DMS79 (cell line): ENCODE data around the gene C20orf144.

Experiments
- DNase-seq: peaks from one replicate; lab custom pipeline; 2025; lab: John Stamatoyannopoulos, UW

C20orf144 gene

DNA sequence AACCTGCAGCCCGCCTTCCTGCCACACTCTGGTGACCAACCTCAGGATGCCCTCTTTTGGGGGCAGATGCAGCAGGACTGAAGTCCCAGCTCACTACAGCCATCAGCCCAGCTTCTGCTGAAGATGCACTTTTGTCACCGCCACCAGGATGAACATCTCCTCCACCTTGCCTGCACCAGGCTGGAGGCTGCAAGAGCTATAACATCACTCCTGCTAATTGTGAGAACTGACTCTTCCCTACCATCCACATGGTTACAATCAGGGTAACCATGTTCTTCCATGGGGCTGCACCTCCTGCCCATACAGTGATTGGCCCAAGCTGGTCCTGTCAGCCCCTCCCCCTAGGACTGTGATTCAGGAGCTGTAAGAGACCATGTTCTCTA, 2.6 kb downstream of the C20orf144 start:
- no peak for DNase-seq

DNA sequence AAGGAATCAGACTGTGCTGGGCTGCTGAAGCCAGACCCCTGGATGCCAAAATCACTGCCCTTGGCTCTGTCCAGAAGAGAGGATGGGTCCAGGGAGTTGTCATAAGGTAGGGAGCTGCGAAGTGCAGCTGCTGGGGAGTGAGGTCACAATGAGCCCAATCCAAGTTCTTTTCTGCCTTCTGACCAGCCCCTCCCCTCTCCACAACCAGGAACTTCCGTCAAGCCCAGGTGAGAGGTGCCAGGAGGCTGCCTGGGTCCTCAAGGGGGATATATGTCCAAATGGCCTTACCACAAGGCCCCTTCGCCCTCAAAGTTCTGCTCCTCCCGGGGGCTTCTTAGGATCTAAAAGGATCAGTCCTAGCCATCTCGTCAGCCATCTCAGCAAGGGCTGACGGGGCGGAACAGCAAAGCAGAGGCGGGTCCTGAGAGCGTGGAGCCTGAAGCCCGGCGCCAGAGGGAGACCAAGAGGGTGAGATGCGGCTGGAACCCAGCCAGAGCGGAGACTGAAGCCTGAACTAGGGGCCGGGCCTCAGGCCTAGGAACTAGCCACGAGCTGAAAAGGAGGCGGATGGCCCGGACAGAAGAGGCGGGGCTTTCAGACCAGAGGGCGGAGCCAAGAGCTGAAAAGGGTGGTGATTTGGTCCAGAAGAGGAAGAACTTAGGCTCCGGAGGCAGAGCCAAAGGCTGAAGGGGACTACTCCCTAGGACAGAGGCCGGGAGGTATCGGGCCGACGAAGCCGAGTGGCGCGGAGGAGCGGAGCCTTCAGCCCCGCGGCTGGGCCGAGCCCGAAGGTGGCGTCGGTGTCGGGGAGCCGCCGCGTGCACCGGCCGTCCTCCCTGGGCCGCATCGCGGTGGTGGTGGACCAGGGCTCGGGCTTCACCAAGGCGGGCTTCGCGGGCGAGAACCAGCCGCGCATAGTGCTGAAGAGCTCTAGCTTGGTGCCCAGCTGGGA, 4.4 kb downstream of the C20orf144 start, which contains the start of gene ACTL10:
TSS of gene ACTL10 (plus strand) at position 651 of the 952 bp plus-strand sequence. CDS start 555 bp downstream, outside the sequence.
- peak; percentile 94 for DNase-seq

DNA sequence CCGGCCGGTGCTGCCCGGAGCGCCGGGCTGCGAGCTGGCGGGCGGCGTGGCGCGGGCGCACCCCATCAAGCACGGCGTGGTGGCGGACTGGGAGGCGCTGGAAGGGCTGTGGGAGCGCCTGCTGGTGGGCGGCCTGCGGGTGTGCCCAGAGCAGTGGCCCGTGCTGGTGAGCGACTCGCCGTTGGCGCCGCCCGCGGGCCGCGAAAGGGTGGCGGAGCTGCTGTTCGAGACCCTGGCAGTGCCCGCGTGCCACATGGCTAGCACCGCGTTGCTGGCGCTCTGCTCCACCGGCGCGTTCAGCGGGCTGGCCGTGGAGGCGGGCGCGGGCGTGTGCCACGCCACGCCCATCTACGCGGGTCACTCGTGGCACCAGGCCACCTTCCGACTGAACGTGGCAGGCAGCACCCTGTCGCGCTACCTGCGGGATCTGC, 5.1 kb downstream of the C20orf144 start:
- DNase-seq = no peak

DNA sequence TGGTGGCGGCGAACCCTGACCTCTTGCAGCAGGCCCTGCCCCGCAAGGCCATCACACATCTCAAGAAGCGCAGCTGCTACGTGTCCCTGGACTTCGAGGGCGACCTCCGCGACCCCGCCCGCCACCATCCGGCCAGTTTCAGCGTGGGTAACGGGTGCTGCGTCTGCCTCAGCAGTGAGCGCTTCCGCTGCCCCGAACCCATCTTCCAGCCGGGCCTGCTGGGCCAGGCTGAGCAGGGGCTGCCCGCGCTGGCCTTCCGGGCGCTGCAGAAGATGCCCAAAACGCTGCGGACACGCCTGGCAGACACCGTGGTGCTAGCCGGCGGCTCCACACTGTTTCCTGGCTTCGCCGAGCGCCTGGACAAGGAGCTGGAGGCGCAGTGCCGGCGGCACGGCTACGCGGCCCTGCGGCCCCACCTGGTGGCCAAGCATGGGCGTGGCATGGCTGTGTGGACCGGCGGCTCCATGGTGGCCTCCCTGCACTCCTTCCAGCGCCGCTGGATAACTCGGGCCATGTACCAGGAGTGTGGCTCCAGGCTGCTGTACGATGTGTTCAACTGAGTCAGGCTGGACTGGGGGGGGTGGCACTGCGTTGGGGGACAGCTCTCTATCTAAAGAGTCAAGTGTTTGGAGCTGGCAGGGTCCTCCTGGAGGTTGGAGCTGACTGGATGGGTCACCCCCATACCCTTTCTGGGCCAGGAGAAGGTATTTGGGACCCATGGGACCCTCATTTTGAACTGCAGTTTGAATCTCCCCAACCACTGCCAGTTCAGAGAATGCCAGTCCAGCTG, 5.7 kb downstream of the C20orf144 start:
- DNase-seq = peak; percentile 21

DNA sequence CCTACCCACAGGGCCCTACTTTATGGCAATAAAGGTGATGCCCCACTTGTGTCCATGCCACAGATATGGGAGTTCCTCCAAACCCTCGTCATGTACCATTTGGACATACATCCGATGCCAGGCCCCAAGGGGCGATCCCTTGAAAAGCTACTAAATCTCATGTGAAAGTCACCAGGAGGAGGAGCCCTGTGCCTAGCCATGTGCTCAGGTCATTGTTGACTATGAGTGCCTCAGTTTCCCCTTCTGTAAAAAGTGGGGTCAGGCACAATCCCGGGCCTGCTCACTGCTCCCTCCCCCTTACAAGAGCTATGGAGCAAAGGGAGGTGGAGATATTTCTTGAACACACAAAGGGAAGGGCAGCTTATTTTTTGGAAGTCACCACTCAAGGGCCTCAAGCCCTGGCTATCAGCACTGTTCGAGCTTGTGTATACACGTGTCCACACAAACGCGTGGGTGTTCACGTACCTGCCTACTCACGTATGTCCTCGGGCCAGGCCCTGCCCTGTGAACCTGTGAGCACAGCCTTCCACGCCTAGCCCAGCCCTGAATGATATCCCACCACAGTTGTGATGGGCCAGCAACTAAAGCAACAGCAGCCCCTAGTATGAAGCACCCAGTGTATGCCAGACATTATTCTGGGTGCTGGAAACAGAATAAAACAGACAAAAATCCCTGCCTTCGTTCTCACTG, 6.5 kb downstream of the C20orf144 start:
- no peak for DNase-seq

DNA sequence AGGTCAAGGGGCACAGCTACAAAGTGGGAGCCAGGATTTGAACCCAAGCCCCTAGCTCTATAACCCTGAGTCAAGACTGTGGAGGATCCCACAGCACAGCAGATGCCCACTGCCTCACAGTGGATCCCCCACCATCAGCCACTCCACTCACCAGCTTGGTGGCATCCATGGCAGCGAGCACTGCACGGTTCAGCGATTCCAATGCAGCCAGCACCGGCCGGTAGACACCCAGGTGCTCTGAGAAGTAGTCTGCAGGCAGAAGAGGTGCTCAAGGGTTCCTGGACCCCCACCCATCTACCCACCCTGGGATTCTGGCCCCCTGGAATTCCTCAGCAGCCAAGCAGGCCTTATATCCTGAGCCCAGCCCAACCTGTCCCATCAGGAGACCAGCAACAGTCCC, 7.1 kb downstream of the C20orf144 start:
- no peak for DNase-seq

DNA sequence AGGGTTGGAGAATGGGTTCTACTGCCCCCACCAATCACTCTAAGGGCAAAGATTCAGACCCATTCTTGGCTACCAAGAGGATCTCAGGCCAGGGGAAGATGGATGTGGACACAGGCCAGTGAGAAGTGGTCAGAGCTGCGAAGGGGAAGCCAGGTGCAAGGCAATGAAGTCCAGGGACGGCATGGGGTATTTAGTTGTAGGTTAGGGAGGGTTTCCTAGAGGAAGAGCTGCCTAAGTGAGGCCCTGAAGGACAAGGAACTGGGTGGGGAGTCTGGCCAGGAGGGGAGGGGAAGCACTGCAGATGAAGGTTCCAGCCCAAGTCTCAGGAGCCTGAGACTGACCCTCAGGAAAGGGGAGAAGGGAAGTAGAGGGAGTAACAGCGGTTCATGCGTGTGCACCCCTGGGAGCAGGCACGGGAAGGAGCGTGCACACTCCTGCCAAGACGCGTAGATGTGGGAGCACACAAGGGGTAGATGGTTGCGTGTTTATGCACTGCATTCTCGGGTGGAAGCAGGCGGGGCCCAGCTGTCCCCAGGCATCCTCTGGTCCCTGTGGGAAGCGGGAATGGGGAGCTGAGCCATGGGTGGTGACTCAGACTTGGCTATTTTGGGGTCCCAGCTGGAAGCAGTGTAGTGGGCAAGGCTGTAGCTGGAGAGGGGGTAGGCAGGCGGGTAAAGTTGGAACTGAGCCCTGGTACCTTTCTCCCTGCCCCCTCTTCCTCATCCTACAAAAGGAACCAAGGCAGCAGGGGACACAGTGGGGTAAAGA, 7.9 kb downstream of the C20orf144 start:
- DNase-seq = no peak

DNA sequence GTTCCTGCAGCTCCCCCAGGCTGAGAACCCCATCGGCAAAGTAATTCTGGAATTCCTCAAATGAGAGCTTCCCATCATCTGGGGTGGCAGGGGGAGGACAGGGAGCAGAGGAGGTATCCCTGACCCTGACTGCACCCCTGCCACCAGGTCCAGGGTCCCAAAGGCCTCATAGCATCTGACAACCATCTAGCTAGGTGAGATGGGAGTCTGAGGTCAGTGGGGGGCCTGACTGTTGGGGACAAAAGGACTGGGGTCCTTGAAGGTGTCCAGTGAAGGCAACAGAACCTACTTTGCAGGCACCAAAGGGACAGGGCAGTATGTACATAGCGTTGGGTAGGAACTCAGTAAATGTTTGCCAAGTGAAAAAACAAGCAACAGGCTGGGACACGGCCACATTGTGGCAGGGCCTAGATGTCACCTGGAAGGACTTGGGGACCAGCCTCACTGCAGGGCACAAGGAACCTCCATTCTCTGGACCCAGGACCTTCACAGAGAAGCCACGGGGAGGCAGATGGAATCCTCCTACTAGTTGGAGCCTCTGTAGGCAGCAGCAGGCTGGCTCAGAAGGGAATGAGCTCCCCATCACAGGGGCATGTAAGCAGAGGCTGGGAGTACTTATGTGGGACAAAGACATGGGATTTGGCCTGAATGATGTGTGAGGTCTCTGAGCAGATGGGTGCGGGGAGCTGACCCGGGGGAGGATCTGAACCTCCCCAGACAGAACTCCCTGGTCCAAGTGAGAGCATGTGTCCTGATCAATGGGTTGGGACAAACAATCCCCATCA, 8.8 kb downstream of the C20orf144 start:
- DNase-seq = no peak

DNA sequence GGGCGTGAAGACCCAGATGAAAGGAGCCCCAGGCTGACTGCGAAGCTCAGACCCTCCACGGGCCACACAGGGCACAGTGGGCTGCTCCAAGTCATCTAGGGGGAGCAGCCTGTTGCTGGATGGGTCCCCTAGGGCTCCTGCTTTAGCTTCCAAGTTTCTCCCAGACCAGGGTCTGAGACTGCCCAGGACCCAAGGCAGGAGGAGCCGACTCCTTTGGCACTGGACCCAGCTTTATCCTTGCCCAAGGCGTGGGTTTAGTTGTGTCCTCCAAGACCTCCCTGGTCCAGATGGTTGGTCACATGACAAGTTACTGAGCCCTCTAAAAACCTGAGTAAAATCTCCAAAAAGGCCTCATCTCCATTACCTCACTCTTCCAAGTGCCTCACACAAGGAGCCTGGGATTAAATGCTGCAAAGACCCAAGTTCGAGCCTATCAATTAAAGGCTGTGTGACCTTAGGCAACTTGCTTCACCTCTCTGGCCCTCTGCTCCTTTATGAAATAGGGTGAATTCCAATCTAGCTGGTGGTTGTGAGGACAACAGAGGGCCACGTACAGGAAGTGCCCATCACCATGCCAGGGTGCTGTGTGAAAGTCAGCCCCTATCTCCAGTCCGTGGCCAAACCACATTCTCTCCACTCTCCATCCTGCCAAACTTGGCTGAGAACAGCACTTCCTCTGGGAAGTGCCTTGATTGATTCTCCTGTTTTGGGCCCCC, 9.6 kb downstream of the C20orf144 start:
- DNase-seq = no peak

DNA sequence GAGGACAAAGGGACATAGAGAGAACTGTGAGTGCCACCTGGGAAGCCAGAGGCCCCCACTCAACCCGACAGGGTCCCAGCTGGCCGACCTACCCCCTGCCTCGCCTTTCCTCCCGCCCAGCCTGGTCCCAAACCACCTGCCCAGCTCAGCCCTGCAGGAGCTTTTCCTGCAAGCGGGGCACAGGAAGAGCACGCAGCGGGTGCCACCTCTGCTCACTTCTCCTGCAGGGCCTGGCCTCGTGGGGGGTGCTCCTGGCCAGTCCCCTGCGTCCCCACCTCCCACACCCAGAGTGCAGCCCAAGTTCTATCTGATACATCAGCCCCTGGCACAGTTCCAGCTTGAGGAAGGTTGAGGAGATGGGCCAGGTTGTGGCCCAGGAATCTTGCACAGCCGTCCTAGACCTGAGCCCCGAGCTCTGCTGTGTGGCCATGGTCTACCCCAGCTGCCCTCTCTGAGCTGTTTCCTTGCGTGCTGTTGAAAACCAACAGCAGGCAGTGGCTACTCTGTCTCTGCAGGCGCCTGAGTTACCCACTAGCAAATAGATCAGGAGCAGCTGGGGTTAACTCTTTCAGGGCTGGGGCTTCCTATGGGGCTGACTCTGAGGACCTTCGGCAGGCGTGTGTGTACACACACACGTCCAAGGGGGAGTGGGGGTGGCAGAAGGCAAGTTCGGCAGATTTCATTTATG, 10.4 kb downstream of the C20orf144 start:
- DNase-seq = no peak

DNA sequence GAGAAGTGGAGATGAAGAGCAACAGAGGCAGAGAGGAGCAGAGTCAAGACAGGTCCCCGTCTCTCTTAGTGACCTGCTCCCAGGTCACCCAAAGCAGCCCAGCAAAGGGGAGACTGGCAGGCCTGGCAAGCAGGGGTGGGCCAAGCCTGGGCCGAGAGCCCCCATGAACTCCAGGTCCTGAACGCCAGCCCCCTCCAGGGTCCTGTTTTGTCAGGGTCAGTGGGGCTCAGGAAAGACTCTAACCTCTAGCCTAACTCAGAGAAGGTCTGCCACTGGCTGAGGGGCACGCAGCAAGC, 10.9 kb downstream of the C20orf144 start:
- no peak for DNase-seq

DNA sequence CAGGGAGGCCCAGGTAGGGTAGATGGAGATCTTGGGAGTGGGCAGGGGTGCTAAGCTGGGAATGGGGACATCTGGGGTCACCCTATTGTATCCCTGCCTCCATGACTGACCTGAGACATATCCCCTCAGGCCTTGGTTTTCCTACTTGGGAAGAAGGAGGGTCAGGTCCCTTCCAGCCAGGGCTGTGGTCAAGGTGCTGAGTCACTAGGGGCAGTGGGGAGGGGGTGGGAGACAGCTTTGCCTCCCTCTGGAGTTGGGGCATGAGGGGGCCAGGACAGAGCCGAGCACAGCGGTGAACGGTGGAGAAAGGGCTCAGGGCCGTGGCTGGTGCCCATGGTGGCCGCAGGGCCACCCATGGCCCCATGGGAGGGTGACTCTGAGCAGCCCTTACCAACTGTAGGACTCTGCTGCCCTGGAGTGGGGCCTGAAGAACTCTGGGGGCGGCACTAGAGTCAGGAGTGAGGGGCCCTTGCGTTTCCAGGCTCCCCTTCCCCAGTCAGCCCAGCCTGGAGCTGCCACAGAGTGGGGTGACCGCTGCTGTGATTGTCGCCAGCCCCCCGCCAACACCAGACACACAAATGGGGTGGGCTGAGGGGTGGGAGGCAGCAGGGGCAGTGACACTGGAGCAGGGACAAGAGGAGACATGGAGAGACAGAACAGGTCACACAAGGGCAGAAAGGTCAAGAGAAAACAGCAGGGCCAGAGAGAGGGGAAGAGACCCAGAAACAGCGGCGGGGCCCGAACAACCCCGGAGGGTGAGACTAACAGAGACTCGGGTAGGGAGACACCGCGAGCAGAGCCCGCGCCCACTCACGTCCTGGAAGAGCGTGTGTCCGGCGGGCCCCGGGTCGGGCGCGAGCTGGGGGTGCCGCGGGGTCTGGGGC, 11.5 kb downstream of the C20orf144 start:
- no peak for DNase-seq

DNA sequence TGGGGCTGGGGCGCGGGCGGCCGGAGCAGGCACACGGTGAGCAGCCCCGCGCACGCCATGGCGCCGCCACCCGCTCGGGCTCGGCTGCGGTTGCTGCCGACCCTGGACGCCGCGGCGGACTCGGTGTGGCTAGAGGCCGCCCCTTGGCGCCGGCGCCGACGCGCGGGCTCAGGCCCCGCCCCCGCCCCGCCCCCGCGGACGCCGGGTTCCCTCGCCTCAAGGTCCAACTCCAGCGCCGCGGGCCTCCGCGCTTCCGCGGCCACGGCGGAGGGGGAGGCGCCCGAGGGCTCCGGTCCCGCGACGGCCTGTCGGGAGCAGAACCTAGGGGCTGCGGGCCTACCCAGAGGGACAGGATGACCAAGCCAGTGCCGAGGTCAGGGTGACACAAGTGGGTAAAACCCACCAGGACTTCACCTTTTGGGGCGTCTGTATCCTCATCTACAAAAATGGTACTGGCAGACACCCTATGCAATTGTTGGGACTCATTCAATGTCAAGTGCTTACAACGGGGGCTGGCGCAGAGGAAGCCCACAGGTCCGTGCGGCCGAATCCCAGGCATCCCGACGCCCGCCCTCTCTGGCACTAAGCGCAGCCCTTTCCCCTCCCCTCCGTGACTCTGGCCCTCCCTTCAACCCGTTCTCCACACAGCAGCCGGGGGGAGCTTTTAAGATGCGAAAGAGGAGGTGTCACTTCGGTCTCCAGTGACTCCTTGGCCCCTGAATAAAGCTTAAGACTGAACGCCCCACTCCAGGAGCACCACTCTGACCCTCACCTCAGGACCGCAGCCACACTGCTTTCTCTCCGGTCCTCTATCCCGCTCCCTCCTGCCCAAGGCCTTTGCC, 12.4 kb downstream of the C20orf144 start, which contains the start of gene NECAB3:
TSS of gene NECAB3 (minus strand) at position 135 of the 842 bp plus-strand sequence. CDS start at position 59, 76 bp downstream.
- no peak for DNase-seq

DNA sequence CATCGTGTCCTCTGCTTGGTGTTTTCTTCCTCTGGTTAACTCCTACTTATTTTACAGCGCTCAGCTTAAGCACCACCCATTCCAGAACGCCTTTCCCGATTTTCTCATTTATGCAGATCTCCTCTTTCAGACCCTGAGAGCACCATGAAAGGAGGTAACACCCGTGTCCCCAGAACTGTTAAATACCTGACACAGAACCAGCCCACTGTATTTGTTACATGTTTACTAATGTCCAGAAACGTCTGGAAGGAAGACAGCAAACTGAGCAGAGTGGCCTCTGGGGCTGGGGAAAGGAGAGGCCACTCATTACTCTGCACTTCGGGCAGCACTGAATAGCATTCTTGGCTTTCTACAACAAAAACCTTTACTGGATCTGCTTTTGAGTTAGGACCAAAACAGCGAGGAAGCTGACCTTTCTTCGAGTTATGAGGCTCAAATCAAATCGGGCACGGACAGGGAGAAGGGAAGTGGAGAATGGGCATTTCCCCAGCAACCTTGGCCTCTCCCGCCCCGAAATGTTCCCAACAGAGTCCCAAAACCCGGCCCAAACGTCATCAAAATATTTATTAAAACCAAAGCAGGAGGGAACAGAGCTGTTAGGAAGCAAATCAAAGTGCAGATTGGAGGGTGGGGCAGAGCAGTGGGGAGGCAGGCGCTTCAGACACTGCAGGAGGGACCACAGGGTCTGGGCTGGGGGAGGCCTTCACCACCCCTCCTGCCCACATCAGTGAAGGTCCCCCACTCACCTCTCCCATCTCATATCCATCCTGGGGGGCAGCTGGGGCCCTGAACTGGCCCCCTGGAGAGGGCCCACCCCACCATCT, 13.2 kb downstream of the C20orf144 start:
- DNase-seq = no peak

DNA sequence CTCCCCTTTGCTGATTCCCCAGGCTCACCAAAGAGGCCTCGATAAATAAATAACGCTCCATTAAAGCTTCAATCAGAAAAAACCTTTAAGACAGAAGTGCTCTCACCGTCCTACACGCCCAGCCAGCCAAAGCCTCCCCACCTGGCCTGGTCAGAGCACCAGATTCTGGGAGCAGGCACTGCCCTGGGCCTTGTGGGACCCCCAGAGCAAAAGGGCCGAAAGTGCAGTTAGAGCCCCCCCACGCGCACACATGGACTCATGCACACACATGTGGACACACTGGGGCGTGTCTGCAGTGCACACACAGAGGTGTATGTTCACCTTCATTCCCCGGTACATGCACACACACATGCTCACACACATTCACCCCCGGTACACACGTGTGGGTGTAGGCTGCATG, 14.0 kb downstream of the C20orf144 start:
- DNase-seq = no peak
